ENCODE data around the gene ZNF677. TPM values are rescaled to one million over a fixed set of nuclear protein-coding genes. Genes with fewer than 3 reads are reported as not detected.
"Not testable (repeated sequence)": the region's sequence is repeated elsewhere in the genome, so short reads cannot be mapped to it uniquely, and the experiment has no call there.

ZNF677 gene
- total RNA-seq, 6 experiments from 2014 or later, result 7.6 to 17.1 (median 14.9) TPM

DNA sequence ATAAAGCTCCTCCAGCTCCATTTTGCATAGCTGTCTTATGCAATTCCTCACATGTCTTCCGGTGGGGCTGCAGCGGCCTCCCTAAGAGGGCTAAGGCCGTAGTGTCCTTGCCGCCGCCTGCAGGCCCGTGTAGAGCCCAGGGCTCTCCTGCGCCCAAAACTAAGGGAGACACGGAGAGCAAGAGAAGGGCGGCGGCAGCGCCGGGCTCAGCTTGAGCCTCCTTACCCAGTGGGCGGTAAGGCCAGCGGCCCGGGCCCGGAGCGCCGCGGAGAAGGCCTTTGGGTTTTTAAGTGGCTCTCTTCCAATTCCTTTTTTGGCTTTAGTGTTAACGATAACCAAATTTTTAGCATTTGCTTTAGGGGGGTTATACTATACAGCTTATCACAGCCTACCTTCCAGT is 30.1 kb downstream of the ZNF677 start:
- Mint-ChIP-seq H3K36me3 (ENCODE audit: low read depth) (peaks cover 33% of the 10 kb centered on the region), H3K27ac (no peak overlapping the region), H3K9me3 (peaks cover 71% of the 10 kb centered on the region), H3K4me1 (ENCODE audit: low read depth) (no peaks in the 10 kb centered on the region), H3K27me3 (ENCODE audit: insufficient read depth) (no peaks in the 10 kb centered on the region; the same call in 1 of the 2 replicates), H3K4me3 (no peak overlapping the region)
- TF ChIP-seq, protein P1, sequence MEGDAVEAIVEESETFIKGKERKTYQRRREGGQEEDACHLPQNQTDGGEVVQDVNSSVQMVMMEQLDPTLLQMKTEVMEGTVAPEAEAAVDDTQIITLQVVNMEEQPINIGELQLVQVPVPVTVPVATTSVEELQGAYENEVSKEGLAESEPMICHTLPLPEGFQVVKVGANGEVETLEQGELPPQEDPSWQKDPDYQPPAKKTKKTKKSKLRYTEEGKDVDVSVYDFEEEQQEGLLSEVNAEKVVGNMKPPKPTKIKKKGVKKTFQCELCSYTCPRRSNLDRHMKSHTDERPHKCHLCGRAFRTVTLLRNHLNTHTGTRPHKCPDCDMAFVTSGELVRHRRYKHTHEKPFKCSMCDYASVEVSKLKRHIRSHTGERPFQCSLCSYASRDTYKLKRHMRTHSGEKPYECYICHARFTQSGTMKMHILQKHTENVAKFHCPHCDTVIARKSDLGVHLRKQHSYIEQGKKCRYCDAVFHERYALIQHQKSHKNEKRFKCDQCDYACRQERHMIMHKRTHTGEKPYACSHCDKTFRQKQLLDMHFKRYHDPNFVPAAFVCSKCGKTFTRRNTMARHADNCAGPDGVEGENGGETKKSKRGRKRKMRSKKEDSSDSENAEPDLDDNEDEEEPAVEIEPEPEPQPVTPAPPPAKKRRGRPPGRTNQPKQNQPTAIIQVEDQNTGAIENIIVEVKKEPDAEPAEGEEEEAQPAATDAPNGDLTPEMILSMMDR (IDR thresholded peaks at IDR 0.05), result no peak
- DNase-seq, result no peak

DNA sequence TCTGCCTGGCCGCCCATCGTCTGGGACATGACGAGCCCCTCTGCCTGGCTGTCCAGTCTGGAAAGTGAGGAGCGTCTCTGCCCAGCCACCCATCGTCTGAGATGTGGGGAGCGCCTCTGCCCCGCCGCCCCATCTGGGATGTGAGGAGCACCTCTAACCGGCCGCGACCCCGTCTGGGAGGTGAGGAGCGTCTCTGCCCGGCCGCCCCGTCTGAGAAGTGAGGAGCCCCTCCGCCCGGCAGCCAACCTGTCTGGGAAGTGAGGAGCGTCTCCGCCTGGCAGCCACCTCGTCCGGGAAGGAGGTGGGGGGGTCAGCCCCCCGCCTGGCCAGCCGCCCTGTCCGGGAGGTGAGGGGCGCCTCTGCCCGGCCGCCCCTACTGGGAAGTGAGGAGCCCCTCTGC is 32.0 kb downstream of the ZNF677 start:
- not testable (repeated sequence) for H3K4me3 Mint-ChIP-seq
- peaks cover 70% of the 10 kb centered on the region for H3K9me3 Mint-ChIP-seq

DNA sequence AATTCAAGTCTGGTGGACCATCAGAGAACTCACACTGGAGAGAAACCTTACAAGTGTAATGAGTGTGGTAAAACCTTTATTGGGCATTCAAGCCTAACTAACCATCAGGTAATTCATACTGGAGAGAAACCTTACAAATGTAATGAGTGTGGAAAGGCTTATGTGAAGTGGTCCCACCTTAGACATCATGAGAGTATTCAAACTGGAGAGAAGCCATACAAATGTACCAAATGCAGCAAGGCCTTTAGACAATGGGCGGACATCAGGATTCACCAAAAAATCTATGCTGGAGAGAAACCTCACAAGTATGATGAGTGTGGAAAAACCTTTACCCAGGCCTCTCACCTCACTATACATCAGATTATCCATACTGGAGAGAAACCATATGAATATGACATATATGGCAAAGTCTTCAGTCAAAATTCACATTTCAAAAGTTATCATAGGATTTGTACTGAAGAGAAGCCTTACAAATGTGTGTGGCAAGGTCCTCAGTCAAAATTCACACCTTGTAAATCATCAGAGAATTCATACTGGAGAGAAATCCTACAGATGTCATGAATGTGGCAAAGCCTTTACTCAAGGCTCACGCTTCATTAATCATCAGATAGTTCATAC is 41.9 kb downstream of the ZNF677 start:
- H3K27ac Mint-ChIP-seq, result no peak overlapping the region
- no peaks in the 10 kb centered on the region for H3K4me1 Mint-ChIP-seq (ENCODE audit: low read depth)
- no peak for DNase-seq
- H3K36me3 Mint-ChIP-seq (ENCODE audit: low read depth), result peaks cover 48% of the 10 kb centered on the region
- peaks cover 2% of the 10 kb centered on the region for H3K27me3 Mint-ChIP-seq (ENCODE audit: insufficient read depth)
- TF ChIP-seq, protein P1 (IDR thresholded peaks at IDR 0.05), result no peak
- no peak overlapping the region for H3K4me3 Mint-ChIP-seq
- peaks cover 94% of the 10 kb centered on the region for H3K9me3 Mint-ChIP-seq

More for the DNA sequence above, 32.0 kb downstream of the ZNF677 start:
- DNase-seq; H3K27ac Mint-ChIP-seq; H3K27me3 Mint-ChIP-seq (ENCODE audit: insufficient read depth); H3K4me1 Mint-ChIP-seq (ENCODE audit: low read depth): not testable (repeated sequence)
- H3K36me3 Mint-ChIP-seq (ENCODE audit: low read depth), result peaks cover 29% of the 10 kb centered on the region

DNA sequence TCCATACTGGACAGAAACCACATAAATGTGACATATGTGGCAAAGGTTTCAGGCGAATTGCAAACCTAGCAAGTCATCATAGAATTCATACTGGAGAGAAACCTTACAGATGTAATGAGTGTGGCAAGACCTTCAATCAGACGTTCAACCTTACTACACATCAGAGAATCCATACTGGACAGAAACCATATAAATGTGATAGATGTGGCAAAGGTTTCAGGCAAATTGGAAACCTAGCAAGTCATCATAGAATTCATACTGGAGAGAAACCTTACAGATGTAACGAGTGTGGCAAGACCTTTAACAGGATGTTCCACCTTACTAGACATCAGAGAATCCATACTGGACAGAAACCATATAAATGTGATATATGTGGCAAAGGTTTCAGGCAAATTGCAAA is 43.1 kb downstream of the ZNF677 start:
- H3K36me3 Mint-ChIP-seq (ENCODE audit: low read depth), result peaks cover 54% of the 10 kb centered on the region
- H3K4me1 Mint-ChIP-seq (ENCODE audit: low read depth); H3K4me3 Mint-ChIP-seq; DNase-seq; H3K27me3 Mint-ChIP-seq (ENCODE audit: insufficient read depth); H3K27ac Mint-ChIP-seq: not testable (repeated sequence)
- H3K9me3 Mint-ChIP-seq, result peaks cover 96% of the 10 kb centered on the region

DNA sequence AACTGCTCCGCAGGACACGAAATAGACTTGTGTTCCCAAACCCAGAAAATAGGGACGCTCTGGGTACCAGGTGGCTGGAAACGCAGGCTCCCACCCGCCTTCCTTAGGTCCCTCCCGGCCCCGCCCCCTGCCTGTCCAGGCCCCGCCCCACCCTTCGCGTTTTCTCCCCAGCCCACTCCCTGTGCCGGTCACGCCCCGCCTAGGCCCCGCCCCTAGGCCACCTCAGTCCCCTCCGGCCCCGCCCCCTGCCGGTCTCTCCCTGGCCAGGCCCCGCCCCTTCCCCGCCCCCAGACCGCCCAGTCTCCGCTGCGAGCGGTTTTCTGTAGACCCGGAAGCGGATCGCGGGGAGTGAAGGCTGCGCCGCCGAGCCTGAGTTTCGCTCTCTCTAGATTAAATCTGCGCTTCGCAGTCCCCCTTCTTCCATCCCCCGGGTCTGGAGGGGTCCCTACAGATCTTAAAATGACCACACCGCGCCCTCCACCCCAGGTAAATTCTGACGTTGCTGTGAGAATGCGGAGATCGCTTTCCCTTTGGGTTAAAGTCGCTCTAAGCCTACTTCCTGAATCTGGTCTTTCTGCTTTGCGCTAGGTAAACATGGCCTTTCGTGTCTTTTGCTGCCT is 57.8 kb downstream of the ZNF677 start:
- Mint-ChIP-seq H3K27me3 (ENCODE audit: insufficient read depth) (peaks cover 6% of the 10 kb centered on the region), H3K4me3 (peak overlapping the region; percentile 85), H3K36me3 (ENCODE audit: low read depth) (peaks cover 9% of the 10 kb centered on the region), H3K9me3 (peaks cover 66% of the 10 kb centered on the region), H3K4me1 (ENCODE audit: low read depth) (no peaks in the 10 kb centered on the region), H3K27ac (peak overlapping the region; percentile 73; the same call in 1 of the 2 replicates)
- TF ChIP-seq, protein P1 (IDR thresholded peaks at IDR 0.05), result no peak
- peak; percentile 35 for DNase-seq

DNA sequence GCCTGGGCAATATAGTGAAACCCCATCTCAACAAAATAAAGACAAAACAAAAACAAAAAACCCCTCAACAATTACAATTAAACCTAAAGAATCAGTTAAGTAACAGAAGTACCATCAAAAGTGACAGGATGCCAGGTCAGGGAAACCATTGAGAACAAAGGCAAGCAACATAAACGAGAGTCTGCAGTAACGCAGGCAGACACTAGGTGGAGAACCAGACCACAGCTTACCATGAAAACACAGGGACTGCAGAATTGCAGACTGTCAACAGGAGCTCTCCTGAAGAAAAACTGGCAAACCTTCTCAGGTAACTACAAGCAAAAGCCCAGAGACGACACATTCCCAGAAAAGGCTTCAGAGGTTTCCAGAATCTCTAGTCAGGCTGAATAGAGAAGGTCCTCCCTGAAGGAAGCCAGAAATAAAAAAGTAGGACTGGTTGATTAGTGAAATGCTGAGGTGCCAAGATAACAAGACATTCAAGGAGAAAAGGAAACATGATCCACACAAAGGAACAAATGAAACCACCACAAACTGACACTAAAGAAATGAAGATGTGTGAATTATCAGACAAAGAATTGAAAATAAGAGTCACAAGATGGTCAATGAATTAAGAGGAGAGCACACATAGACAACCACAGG is 59.3 kb downstream of the ZNF677 start:
- Mint-ChIP-seq H3K4me1 (ENCODE audit: low read depth) (no peaks in the 10 kb centered on the region), H3K27ac (no peak overlapping the region), H3K4me3 (no peak overlapping the region), H3K27me3 (ENCODE audit: insufficient read depth) (peaks cover 6% of the 10 kb centered on the region), H3K9me3 (peaks cover 60% of the 10 kb centered on the region), H3K36me3 (ENCODE audit: low read depth) (peaks cover 2% of the 10 kb centered on the region; the same call in 1 of the 2 replicates)
- peak; percentile 67 for DNase-seq
- TF ChIP-seq, protein P1 (IDR thresholded peaks at IDR 0.05), result peak; percentile 87

Measured in HFFc6 (cell line).